ENCODE results near the gene REXO5.
"Not testable (repeated sequence)": the region's sequence is repeated elsewhere in the genome, so short reads cannot be mapped to it uniquely, and the experiment has no call there.

Gene REXO5

DNA sequence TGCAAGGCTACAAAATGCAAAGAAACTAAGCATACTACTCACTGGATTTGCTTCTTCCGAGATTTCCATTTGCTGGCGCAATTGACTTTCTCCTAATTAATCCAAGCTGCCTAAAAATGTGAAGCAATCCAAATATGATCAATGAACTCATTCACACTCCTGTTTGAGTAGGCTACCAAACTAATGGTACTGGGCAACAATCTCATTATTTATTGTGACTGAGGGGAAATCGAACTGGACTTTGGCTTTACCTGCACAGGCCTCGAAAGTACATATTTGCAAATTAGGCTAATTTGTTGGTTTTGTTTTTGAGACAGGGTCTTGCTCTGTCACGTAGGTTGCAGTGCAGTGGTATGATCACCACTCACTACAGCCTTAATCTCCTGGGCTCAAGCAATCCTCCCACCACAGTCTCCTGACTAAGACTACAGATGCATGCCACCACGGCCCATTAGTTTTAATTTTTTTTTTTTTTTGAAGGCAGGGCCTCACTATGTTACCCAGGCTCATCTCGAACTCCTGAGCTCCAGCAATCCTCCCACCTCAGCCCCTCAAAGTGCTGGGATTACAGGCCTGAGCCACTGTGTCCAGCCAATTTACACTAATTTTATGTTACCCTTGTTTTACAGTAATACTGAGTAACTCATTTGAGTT, 2.6 kb upstream of the REXO5 start:
- no peak for FAIRE-seq

DNA sequence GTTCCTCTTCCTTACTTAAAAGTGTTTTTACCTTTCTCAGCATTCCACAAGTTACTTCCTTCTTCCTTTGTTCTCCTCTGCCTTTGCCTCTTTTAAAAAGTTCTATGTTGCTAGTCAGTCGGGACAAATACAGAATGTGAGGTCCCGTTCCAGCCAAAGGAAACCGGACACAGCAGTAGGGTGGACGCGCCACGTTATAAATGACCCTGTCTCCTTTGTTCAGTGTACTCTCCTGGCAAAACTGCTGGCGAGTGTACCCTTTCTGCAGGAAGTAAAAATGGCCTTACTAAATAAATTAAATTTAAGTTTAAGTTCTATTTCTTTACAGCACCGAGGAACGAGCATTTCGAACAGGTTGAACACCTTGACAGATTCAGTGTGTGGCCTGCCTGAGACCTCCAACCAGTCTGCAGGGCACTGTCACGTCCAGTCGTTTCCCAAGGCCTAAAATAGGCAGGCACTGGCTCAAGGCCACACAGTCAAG, 601 bp upstream of the REXO5 start:
- FAIRE-seq, result not testable (repeated sequence)

DNA sequence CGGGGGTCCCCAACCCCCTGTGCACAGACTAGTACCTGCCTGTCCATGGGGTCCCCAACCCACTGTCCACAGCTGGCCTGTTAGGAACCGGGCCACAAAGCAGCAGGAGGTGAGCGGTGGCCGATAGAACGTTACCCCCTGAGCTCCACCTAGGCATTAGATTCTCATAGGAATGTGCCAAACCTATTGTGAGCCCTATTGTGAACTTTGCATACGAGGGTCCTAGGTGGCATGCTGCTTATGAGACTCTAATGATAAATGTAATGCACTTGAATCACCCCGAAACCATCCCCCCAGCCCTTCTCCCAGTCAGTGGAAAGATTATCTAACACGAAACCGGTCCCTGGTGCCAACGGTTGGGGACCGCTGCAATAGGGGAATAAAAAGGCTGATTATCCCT, 1.5 kb downstream of the REXO5 start:
- FAIRE-seq, result no peak

DNA sequence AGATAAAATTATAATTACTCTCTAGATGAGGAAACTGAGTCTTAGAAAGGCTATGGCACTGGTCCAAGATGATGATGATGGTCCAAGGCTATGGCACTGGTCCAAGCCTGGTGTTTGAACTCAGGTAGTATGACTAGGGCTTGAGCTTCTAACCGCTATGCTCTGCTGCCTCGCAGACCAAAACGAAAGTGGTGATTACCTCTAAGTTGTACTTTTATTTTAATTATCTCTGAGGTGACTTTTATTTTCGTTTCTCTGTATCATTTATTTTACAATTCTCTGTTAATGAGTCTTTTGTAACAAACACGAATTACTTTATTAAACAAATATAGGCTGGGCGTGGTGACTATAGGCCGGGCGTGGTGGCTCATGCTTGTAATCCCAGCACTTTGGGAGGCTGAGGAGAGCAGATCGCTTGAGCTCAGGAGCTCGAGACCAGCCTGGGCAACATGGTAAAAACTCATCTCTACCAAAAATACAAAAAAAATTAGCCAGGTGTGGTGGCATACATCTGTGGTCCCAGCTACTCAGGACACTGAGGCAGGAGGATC, 5.6 kb downstream of the REXO5 start:
- FAIRE-seq, result no peak

DNA sequence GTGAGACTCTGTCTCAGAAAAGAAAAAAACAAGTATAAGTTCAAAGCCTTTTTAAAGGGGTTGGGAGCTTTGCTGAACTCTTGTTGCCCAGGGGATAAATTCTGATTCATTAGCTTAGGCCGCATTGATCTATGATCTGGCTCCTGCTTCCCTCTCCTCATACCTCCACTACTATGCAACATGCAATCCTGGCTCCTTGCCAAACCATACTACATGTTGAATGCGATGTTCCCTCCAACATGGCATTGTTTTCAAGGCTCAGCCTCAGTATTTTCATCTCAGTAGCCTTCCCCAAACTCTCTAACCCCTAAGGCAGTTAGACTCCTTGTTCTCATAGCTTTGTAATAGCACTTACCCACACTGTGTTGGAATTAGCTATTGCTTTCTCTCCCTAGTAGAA, 6.2 kb downstream of the REXO5 start:
- FAIRE-seq, result no peak

DNA sequence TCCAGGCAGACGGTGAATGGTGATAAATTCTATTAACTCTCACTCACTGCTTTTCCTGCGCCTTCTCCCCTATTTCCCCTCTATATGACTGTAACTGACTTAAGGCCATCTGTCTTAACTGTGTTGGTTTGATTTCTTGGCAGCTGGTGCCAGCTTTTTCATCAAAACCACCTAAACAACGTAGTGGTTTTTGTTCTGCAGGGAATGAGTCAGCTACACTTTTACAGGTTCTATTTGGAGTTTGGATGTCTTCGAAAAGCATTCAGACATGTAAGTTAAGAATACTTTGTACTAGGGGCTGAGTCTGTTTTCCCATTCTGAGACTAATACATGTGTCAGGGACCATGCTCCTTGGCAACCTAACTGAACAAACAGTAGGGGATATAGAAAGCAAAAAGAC, 8.5 kb downstream of the REXO5 start:
- no peak for FAIRE-seq

GRCh38 chr16:20818929-20819585, 12.7 kb downstream of the REXO5 start:
- FAIRE-seq, result no peak

DNA sequence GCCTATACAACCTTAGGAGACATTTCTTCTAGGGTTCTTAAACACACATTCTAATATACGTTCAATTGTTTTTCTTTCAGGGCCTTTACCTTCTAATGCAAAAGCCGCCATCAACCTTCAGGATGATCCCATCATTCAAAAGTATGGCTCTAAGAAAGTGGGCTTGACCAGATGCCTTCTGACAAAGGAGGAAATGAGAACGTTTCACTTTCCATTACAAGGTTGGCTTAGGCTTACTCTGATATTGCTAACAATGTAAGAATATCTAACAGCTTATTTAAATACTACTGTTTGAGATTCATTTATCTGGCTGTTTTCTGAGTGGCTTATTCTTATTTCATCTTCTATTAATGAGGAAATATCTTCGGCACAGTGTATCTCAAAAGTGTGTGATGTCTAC, 15.4 kb downstream of the REXO5 start:
- FAIRE-seq, result no peak

DNA sequence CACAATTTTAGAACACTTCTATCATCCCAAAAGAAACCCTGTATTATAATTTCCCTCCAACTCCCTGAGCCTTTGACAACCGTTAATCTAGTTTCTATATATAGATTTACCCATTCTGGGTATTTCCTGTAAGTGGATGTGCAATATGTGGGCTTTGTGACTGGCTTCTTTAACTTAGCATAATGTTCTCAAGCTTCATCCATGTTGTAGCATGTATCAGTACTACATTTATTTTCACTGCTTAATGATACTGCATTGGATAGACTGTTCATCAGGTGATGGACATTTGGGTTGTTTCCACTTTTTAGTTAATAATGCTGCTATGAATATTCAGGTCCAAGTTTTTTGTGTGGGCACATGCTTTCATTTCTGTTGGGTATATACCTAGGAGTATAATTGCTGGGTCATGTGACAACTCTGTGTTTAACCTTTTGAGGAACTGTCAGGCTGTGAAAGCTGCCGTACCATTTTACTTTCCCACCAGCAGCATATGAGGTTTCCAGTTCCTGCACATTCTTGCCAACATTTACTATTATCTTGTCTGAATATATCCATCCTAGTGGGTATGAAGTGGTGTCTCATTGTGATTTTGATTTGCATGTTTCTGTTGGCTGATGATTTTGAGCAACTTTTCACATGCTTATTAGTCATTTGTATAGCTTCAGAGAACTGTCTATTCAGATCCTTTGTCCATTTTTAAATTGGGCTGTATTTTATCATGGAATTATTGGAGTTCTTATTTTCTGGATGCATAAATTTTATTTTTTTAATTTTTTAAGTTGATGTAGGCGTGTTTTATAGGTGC, 16.4 kb downstream of the REXO5 start:
- FAIRE-seq, result no peak

DNA sequence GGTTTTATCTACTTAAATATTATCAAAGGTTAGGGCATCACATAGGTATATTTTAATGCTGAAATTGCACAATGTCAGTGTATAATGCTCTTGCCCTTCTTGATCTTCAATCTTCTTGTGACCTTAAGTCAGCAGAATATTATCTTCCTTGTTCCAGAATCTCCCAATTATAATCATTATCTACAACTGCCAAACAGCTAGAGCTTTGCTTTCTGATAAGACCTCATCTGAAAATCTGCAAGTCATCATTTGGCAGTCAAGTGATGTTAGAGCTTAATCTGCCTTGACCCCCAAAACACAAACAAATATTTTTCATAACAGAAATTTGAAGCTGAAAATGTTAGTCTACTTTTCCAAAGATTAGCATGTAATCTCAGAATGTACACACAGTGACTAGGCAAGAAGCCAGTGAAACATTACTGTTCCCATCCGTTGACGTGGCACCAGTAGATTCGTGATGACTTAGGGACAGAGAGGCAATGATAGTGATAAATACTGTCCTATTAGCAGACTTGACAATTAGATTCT, 19.8 kb downstream of the REXO5 start:
- FAIRE-seq, result no peak

GRCh38 chr16:20829536-20829935, 23.2 kb downstream of the REXO5 start:
- FAIRE-seq, result no peak

GRCh38 chr16:20830372-20830771, 24.0 kb downstream of the REXO5 start:
- FAIRE-seq, result no peak

GRCh38 chr16:20833086-20833485, 26.8 kb downstream of the REXO5 start:
- FAIRE-seq, result no peak

GRCh38 chr16:20838240-20838639, 31.9 kb downstream of the REXO5 start:
- no peak for FAIRE-seq

DNA sequence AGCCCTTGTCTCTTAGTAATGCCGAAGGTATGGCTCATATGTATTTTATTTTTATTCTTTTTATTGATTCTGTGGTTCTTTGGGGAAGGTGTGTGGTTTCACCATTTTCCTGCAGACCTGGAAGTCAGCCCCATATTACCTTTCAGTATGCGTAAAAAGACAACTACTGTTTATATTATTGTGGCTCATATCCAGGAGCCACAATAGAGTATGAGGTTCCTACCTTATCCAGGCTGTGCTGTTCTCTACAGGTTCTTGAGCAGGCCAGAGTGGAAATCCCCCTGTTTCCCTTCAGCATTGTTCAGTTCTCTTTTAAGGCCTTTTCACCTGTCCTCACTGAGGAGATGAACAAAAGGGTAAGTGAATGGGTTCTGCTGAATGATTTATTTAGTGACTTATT, 33.2 kb downstream of the REXO5 start:
- no peak for FAIRE-seq

- FAIRE-seq, result no peak
These were observed 37.7 kb downstream of the REXO5 start for GRCh38 chr16:20844054-20844453.

GRCh38 chr16:20844588-20844987, 38.3 kb downstream of the REXO5 start:
- FAIRE-seq, result no peak

- FAIRE-seq, result no peak
These were observed 39.7 kb downstream of the REXO5 start for GRCh38 chr16:20846030-20846429.

DNA sequence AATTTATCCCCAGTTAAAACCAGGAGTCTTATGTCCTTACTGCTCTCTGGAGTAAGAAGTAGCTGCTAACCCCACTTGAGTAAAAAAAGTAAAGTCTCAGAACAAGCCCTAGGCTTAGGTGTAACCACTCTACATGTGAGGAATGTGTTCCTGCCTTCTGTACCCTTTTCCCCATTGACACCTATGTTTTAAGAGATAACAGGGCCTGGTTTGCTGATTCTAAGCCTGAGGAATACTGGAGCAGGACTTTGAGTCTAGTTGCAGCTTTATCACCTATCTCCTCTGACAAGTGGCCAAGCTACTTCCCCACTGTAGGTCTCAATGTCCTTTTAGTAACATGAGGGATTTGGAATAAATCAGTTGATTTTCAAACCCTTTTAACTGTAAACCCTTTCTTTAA, 40.2 kb downstream of the REXO5 start:
- FAIRE-seq, result no peak

DNA sequence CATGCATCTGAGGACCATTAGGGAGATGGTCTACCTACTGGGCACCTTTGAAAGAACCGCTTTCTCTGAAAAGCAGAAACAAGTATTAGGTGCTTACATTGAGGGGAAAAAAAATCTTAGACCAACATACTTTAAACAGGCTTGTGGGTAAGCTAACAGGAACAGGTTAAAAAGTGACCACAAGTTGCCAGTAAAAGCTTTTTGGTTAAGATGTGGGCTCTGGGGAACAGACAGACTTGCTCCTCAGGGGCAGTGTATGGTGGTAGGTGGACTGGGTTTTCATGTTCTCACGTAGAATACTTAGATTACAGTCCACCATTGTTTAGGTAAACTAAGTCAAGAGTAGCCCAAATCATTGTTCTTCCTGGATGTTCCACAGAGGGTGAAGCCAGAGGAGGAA, 41.2 kb downstream of the REXO5 start:
- FAIRE-seq, result no peak

DNA sequence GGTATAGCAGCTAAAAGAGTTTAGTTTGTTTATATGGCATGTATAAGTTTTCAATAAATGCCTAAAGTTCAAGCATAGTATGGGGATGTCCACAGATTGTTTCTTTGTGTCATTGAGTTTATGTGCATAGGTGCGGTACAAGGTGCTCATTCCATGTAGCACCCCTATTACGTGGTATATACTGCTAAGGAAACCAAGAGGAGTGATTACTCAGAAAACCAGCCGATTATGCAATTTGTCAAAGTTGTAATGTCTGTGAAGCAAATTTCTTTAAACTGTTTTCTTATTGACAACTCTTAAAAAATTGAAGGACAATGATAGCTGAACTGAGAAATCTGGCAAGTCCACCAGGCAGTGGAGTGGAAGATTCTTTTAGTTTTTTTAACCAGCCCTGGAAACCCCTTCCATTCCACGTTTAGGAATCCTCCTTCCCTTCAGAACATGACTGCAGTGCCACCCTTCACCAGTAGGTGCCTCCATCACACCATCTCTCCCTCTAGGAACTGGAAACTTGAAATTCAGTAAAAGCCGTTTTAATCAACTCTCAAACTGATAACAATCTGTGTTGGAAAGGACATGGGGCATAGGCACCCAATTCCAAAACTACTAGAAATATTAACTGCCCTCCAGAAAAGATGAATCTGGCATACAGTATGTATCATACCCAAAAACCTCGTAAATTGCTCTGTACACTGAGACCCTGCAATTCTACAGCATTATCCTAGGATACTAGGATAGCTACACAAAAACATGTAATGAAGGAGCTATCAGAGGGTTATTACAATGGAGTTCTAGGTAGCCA, 43.5 kb downstream of the REXO5 start:
- FAIRE-seq, result peak; percentile 88

- no peak for FAIRE-seq
These were observed 44.7 kb downstream of the REXO5 start for GRCh38 chr16:20850981-20851380.

- FAIRE-seq, result no peak
These were observed 45.3 kb downstream of the REXO5 start for GRCh38 chr16:20851601-20852000.

Measured in G401.6 (cell line).